Thoracic aorta (tissue), 2 donors: ENCODE results near the gene CYSRT1. TPM values are rescaled to one million over a fixed set of nuclear protein-coding genes. Genes with fewer than 3 reads are reported as not detected.

Experiments used
- ATAC-seq: fragments of 150-250 bp; one replicate; pipeline ENCODE4 v1.8.0; 2017; ENCODE audit warnings: low read depth; ENCODE audit not compliant: insufficient number of reproducible peaks, low FRiP score
- DNase-seq: peaks from one replicate; pipeline ENCODE4 v3.0.0-alpha.2; 2020; ENCODE audit warnings: low spot score
- H3K27ac ChIP-seq, 2 donors: fragments of 200-600 bp; sonication (generic); 1 replicate in 1 of 2; 2 replicates in 1 of 2; pipeline ENCODE4 v1.5.1; 2016; ENCODE audit warnings: mild to moderate bottlenecking in 2 of 2, moderate library complexity in 2 of 2
- H3K27me3 ChIP-seq: fragments of 200-600 bp; sonication (generic); replicated peaks from 2 replicates; pipeline ENCODE4 v1.6.0; 2016; ENCODE audit warnings: mild to moderate bottlenecking; ENCODE audit not compliant: insufficient read depth
- H3K36me3 ChIP-seq: fragments of 200-600 bp; sonication (generic); one replicate; pipeline ENCODE4 v1.5.1; 2016
- H3K4me1 ChIP-seq, 2 donors: fragments of 200-600 bp; sonication (generic); 1 replicate in 1 of 2; 2 replicates in 1 of 2; pipeline versions ENCODE4 v1.5.1 to v1.6.0; 2016; ENCODE audit warnings: low read depth in 2 of 2, mild to moderate bottlenecking in 1 of 2; ENCODE audit not compliant: control insufficient read depth in 1 of 2
- H3K4me3 ChIP-seq: fragments of 200-600 bp; sonication (generic); 2 replicates; pipeline ENCODE4 v1.5.1; 2016; ENCODE audit warnings: mild to moderate bottlenecking
- H3K9me3 ChIP-seq: fragments of 200-600 bp; sonication (generic); 2 replicates; pipeline ENCODE4 v1.5.1; 2016
- CTCF ChIP-seq: fragments of 200-600 bp; sonication (generic); IDR thresholded peaks from one replicate; pipeline ENCODE4 v1.5.1; 2019; ENCODE audit warnings: antibody characterized with exemption
- total RNA-seq, 2 donors: library from RNA; depleted of rRNA; stranded (reverse); fragments of >200 nt; gene quantifications; one replicate each; pipeline versions ENCODE4 v1.1.0 to v1.2.3, GENCODE V29; 2016

The CYSRT1 gene
- total RNA-seq, 2 donors from 2014 or later = not detected

DNA sequence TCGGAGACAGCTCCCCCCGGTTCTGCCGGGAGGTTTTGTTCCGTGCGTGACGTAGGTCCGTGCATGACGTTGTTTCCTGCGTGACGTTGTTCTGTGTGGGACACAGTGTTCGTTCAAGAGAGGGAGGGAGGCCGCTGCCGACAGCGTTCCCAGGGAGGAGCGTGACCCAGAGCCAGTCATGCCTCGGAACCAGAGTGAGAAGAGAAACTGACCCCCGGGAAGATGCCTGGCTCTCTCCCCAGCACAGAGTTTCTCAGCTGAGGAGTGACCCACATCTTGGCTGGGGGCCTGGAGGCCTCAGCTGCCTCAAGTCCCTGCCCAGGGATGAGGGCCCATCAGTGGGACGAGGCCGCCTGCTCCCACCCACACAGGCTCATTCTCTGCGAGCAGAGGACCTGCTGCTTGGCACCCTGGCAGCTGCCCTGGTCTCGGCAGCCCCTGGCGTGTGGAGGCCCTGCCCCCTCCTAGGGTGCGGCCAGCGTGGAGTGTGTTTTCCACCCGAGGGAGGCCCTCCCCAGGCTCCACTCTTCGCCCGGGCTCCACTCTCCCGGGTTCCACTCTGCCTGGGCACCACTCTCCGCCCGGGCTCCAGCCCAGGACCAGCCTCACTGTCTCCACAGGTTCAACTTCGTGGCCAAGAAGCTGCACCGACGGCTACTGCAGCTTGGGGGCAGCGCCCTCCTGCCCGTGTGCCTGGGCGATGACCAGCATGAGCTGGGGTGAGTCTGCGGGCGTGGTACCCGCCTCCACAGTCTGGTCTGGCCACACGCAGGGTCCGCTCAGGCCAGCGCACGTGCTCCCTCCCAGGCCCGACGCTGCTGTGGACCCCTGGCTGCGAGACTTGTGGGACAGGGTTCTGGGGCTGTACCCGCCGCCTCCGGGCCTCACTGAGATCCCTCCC, 11.6 kb upstream of the CYSRT1 start:
- ATAC-seq = no peak
- Histone ChIP-seq H3K27me3 (no peaks in the 10 kb centered on the region), H3K27ac (no peak overlapping the region), H3K4me3 (no peak overlapping the region), H3K9me3 (no peaks in the 10 kb centered on the region), H3K36me3 (no peaks in the 10 kb centered on the region), H3K4me1 (no peaks in the 10 kb centered on the region)
- TF ChIP-seq CTCF = no peak
- DNase-seq = no peak

DNA sequence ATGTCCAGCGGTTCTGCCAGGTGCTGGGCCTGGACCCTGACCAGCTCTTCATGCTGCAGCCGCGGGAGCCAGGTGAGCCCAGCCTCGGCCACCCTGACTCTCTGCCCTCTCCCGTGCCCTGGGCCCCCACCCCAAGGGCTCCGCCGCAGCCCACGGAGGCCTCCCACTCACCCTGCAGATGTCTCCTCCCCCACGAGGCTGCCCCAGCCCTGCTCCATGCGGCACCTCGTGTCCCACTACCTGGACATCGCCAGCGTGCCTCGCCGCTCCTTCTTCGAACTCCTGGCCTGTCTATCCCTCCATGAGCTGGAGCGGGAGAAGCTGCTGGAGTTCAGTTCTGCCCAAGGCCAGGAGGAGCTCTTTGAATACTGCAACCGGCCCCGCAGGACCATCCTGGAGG, 10.4 kb upstream of the CYSRT1 start:
- ATAC-seq = no peak
- H3K4me3 ChIP-seq = no peak overlapping the region
- TF ChIP-seq CTCF = no peak

GRCh38 chr9:137215196-137215986, 9.6 kb upstream of the CYSRT1 start:
- ATAC-seq (no peak), DNase-seq (no peak)
- no peak for TF ChIP-seq CTCF
- Histone ChIP-seq H3K9me3 (no peaks in the 10 kb centered on the region), H3K27ac (no peak overlapping the region), H3K4me3 (no peak overlapping the region), H3K36me3 (no peaks in the 10 kb centered on the region), H3K27me3 (no peaks in the 10 kb centered on the region), H3K4me1 (no peaks in the 10 kb centered on the region)

More for the DNA sequence above, 10.4 kb upstream of the CYSRT1 start:
- Histone ChIP-seq H3K36me3 (no peaks in the 10 kb centered on the region), H3K27ac (no peak overlapping the region), H3K9me3 (no peaks in the 10 kb centered on the region), H3K4me1 (no peaks in the 10 kb centered on the region), H3K27me3 (no peaks in the 10 kb centered on the region)
- DNase-seq = no peak

GRCh38 chr9:137216188-137216965, 8.6 kb upstream of the CYSRT1 start:
- no peak for TF ChIP-seq CTCF
- Histone ChIP-seq H3K4me1 (no peaks in the 10 kb centered on the region), H3K36me3 (no peaks in the 10 kb centered on the region), H3K27me3 (no peaks in the 10 kb centered on the region), H3K4me3 (no peak overlapping the region), H3K9me3 (no peaks in the 10 kb centered on the region), H3K27ac (no peak overlapping the region)
- DNase-seq (no peak), ATAC-seq (no peak)
